GM19452 (cell line): ENCODE results near the gene NR3C1.

Source experiments
- ATAC-seq: cut with Tn5 transposase; IDR thresholded peaks from one replicate; pipeline ENCODE4 v1.9.1; 2021; ENCODE audit not compliant: unreplicated experiment

Gene NR3C1

GRCh38 chr5:143239882-143240518 lies 163.5 kb downstream of the NR3C1 start:
- ATAC-seq, result no peak

GRCh38 chr5:143238620-143239019 lies 164.9 kb downstream of the NR3C1 start:
- ATAC-seq, result no peak

- ATAC-seq, result no peak
Measured at GRCh38 chr5:143237664-143238063, 165.8 kb downstream of the NR3C1 start.

DNA sequence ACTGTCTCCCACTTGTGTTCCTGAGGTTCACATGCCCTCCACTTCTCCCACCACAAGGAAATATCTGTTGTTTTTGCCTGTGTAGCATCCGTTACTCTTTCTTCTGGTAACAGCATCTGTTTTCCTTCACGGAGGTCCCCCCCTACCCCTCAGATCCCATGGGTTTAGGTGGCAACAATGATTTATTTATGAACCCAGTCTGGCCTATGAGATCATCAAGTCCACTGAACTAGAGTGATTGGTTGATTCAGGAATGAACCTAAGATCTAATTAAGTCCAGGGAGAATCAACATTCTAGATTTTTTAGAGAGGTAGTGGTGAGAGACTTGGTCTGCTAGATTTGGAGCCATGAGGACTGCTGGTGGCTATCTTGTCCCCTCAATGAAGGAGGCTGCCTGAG lies 166.8 kb downstream of the NR3C1 start:
- ATAC-seq, result no peak

DNA sequence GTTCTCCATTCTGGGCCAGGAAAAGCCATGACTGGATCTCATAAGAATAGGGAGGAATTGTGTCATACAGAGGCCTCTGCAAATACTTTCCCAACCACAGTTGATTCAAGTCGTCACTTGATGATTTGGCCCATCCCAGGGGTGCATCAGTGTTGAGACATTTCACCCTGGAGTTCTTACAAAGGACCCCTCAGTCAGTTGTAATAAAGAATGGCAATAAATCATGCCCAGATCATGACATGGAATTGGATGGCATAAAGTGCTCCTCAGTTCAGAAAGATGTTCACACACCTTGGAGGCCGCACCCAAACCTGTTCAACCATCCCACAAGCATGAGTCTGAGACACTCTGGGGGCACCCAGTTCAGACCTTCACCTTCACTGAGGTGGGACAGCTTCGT lies 168.1 kb downstream of the NR3C1 start:
- no peak for ATAC-seq

DNA sequence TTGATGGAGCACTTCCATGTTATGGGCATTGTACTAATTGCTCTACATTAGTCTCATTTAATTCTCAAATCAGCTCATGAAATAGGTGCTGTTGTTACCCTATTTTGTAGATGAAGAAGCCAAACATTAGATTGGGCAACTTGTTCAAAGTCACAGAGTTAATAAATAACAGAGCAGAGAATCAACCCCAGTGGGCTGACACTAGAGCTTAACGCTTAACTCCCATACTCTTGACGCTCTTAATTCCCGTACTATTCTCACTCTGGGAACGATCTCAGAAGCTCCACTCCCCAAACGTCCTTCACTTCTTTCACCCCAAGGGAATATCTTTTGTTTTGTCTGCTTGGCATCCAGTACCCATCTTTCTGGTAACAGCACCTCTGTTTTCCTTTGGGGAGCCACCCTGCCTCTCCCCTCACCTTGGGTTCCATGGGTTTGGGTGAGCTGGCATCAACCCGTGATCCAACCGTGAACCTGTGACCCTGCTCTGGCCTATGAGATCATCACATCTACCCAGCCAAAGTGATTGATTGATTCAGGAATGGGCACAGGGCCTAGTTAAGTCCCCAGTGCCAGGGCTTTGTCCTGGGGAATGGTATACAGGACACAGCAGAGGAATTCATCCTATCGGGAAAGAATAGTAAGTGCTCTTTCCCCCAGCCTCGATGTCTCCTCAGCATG lies 169.2 kb downstream of the NR3C1 start:
- no peak for ATAC-seq

- ATAC-seq, result no peak
Measured at GRCh38 chr5:143233031-143233430, 170.5 kb downstream of the NR3C1 start.

DNA sequence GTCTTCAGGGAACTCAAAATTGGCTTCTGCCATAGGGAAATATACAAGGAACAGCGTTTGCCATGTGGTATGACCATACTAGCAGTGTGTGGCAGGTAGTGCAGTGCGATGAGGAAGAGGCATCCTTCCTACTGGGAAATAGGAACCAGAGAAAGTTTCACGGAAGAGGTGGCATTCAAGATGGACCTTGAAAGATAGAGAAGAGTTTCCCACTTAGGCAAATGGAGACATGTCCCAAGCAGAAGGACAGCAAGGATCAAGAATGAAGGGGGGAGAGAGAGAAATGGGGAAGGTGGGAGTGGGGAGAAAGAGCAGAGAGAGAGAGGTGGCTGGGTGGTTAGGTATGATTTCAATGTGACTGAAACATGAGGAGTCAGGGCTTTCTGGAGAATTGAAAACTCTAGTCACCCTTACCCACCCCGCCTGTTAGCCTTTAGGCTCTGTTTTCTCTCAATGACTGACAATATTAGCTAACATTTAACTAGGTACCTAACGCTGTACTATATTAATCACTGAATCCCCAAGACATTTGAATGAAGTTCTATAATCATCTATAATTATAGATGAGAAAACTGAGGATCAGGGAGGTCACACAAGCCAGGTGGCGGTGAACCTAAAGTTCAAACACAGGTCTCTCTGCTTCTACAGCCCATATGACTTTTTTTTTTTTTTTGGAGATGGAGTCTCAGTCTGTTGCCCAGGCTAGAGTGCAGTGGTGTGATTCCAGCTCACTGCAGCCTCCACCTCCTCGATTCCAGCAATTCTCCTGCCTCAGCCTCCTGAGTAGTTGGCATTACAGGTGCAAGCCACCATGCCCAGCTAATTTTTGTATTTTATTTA lies 171.3 kb downstream of the NR3C1 start:
- peak; percentile 38 for ATAC-seq

DNA sequence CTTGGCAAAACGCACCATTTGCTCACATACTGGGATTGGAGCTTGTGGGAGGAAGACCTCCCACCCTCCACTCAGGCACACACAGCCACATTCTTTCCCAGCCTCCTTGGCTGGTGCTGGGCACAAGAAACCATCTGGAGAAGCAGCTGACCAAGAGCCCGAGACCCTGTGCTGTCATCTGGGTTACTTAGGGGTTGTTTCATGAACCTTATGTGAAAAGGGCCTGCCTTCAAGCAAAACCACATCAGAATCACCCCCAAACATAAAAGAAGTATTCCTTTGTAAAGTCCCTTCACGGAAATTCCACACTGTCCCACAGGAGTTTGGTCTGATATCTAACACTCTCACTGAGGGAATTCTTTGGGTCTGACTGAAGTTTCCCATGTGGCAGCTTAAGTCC lies 172.1 kb downstream of the NR3C1 start:
- no peak for ATAC-seq

GRCh38 chr5:143230676-143230996 lies 172.8 kb downstream of the NR3C1 start:
- peak; percentile 2 for ATAC-seq

DNA sequence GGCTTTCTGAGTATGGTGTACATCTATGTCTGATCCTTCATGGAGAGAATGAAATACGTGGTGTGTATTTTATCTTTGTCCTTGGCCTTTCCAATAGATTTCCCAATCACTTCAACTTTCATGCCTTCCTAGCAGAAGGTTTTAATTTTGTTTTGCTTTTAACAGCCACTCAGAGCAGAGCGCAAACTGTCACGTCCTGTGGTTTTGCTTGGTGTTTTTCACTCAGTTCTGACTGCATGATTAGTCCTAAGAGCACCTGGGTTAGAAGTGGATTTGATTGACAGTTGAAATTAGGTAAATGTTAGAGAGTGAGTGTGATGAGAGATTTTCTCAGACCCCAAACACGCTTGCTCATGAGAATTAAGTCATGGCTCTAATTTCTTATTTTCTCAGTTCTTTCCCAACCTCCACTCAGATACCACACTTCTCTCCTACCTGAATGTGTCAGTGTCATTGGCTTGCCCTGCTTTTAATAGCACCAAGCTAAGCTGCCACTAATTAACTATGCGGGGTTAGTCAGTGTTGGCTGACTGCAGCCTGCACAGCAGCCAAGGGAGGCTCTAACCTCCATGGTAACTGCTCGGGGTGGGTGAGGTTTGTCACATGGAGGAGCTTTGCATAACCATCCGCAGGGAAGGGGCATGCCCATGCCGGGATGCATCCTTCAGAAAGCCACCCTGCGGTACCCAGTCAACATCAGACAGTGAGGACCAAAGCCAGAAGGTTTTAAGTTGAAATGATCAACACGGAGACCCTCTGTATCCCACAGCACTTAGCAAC lies 173.4 kb downstream of the NR3C1 start:
- peak; percentile 87 for ATAC-seq

GRCh38 chr5:143229426-143229895 lies 174.0 kb downstream of the NR3C1 start:
- ATAC-seq, result peak; percentile 37

DNA sequence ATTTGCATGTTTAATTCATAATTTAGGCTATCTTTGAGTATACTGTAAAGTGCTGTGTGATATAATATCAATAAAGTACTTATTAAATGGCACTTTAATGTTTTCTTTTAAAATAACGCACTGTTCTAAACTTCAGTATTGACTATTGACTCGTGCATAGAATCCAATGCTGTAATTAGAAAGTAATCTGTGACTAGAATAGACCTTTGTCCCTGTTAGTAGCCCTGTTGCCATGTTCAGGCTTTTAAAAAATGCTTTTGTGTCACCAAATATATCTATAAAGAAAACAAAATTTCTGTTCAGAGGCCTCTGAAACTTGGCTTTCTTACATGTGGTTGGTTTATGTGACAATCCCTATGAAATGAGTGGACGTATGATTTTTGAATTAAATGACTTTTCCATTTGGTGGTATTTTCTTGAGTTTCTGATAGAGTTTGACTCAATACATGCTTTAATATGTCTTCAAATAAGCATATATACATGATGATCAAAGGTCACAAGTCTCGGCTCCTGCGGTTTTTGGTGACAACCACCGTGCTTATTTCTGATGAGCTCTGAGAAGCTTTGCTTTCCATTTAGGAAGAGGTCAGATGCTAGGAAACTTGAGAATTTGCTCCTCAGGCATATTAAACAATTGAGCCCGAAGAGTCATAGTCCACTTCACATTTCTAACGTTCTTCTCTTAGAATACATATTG lies 174.7 kb downstream of the NR3C1 start:
- ATAC-seq, result no peak
